ENCODE measurements around the gene ATP1B4. TPM values are rescaled to one million over a fixed set of nuclear protein-coding genes. Genes with fewer than 3 reads are reported as not detected.

Gene ATP1B4
- total RNA-seq, 5 donors from 2014 or later (not counting 1 experiment from before 2014, with no cell fraction given), result not detected

- ATAC-seq (replicated peaks in 1 of 4) (no peak), DNase-seq (no peak)
- H3K4me3 Mint-ChIP-seq, result no peak overlapping the region
- WGBS (ENCODE audit: insufficient coverage), result no CpG with 5 or more reads among the region's 6 CpGs
- no peaks in the 10 kb centered on the region for H3K36me3 Mint-ChIP-seq
- ChIA-PET POLR2A (interaction anchor here in 1 of 2 donors (0.6 kb wide), 1 partner anchor 234 kb away, joined by 4 read pairs; no protein-coding TSS in a partner anchor), CTCF (interaction anchor here (0.7 to 2.8 kb wide), 5 partner anchors 46 to 297 kb away, joined by 4 to 16 read pairs (median 5); no protein-coding TSS in a partner anchor)
- no peak overlapping the region for H3K27ac ChIP-seq (ENCODE audit: low read length)
- no peaks in the 10 kb centered on the region for H3K36me3 ChIP-seq (ENCODE audit: control insufficient read depth in 2 of 2, extremely low read depth in 1 of 2, insufficient read depth in 1 of 2, low read length in 1 of 2)
- no peak overlapping the region for H3K4me3 ChIP-seq (ENCODE audit: control insufficient read depth in 1 of 2, extremely low read depth in 1 of 2, low read length in 1 of 2)
- peaks cover 4 to 14% of the 10 kb centered on the region in 2 donors for H3K27me3 Mint-ChIP-seq
- H3K9me3 ChIP-seq, result no peaks in the 10 kb centered on the region
- H3K27me3 ChIP-seq (replicated peaks in 1 of 2; ENCODE audit: control insufficient read depth in 2 of 2, extremely low read depth in 1 of 2, insufficient read depth in 2 of 2, low read length in 1 of 2), result no peaks in the 10 kb centered on the region
- H3K9me3 Mint-ChIP-seq, result no peaks in the 10 kb centered on the region
- H3K4me1 Mint-ChIP-seq, result peaks cover 6 to 8% (median 8%) of the 10 kb centered on the region in 3 donors
- H3K27ac Mint-ChIP-seq, result no peak overlapping the region
- no peaks in the 10 kb centered on the region for H3K4me1 ChIP-seq (ENCODE audit: control insufficient read depth in 1 of 2, extremely low read depth in 1 of 2, insufficient read depth in 2 of 2, low read length in 2 of 2)
These were observed 18.2 kb downstream of the ATP1B4 start for GRCh38 chrX:120379937-120380681.

- no peaks in the 10 kb centered on the region for H3K4me1 ChIP-seq (ENCODE audit: control insufficient read depth in 1 of 2, extremely low read depth in 1 of 2, insufficient read depth in 2 of 2, low read length in 2 of 2)
- Mint-ChIP-seq H3K36me3 (no peaks in the 10 kb centered on the region), H3K4me3 (no peak overlapping the region), H3K4me1 (peaks cover 6 to 8% (median 8%) of the 10 kb centered on the region in 3 donors), H3K27me3 (peaks cover 4 to 14% of the 10 kb centered on the region in 2 donors), H3K27ac (no peak overlapping the region), H3K9me3 (no peaks in the 10 kb centered on the region)
- ChIA-PET POLR2A (no interaction called here), CTCF (interaction anchor here (0.6 to 2.8 kb wide), 7 partner anchors 45 to 599 kb away, joined by 3 to 16 read pairs (median 4); no protein-coding TSS in a partner anchor)
- DNase-seq (peak in 27 of 35 experiments; percentile 0 to 64 (median 11)), ATAC-seq (replicated peaks in 1 of 4) (peak in 3 of 4 experiments; percentile 72 to 82 (median 73))
- H3K27me3 ChIP-seq (replicated peaks in 1 of 2; ENCODE audit: control insufficient read depth in 2 of 2, extremely low read depth in 1 of 2, insufficient read depth in 2 of 2, low read length in 1 of 2), result no peaks in the 10 kb centered on the region
- no peaks in the 10 kb centered on the region for H3K9me3 ChIP-seq
- no peak overlapping the region for H3K4me3 ChIP-seq (ENCODE audit: control insufficient read depth in 1 of 2, extremely low read depth in 1 of 2, low read length in 1 of 2)
- 0% methylated on average over 1 of the region's 3 CpGs for WGBS (ENCODE audit: insufficient coverage)
- H3K27ac ChIP-seq (ENCODE audit: low read length), result no peak overlapping the region
- H3K36me3 ChIP-seq (ENCODE audit: control insufficient read depth in 2 of 2, extremely low read depth in 1 of 2, insufficient read depth in 1 of 2, low read length in 1 of 2), result no peaks in the 10 kb centered on the region
These were observed 18.8 kb downstream of the ATP1B4 start for GRCh38 chrX:120380699-120381098.

GRCh38 chrX:120401301-120401700, 39.4 kb downstream of the ATP1B4 start:
- Histone ChIP-seq H3K4me3 (ENCODE audit: control insufficient read depth in 1 of 2, extremely low read depth in 1 of 2, low read length in 1 of 2) (no peak overlapping the region), H3K36me3 (ENCODE audit: control insufficient read depth in 2 of 2, extremely low read depth in 1 of 2, insufficient read depth in 1 of 2, low read length in 1 of 2) (no peaks in the 10 kb centered on the region), H3K4me1 (ENCODE audit: control insufficient read depth in 1 of 2, extremely low read depth in 1 of 2, insufficient read depth in 2 of 2, low read length in 2 of 2) (no peaks in the 10 kb centered on the region), H3K27me3 (replicated peaks in 1 of 2; ENCODE audit: control insufficient read depth in 2 of 2, extremely low read depth in 1 of 2, insufficient read depth in 2 of 2, low read length in 1 of 2) (no peaks in the 10 kb centered on the region), H3K27ac (ENCODE audit: low read length) (no peak overlapping the region), H3K9me3 (no peaks in the 10 kb centered on the region)
- Mint-ChIP-seq H3K27me3 (peaks cover 0 to 6% of the 10 kb centered on the region in 2 donors), H3K27ac (no peak overlapping the region), H3K4me3 (no peak overlapping the region), H3K4me1 (no peaks in the 10 kb centered on the region), H3K9me3 (no peaks in the 10 kb centered on the region), H3K36me3 (no peaks in the 10 kb centered on the region)
- CTCF ChIA-PET, result no interaction called here
- DNase-seq (no peak), ATAC-seq (replicated peaks in 1 of 4) (no peak)
- POLR2A ChIA-PET, result no interaction called here

- Mint-ChIP-seq H3K4me3 (no peak overlapping the region), H3K36me3 (no peaks in the 10 kb centered on the region), H3K9me3 (no peaks in the 10 kb centered on the region), H3K27me3 (peaks cover 0 to 7% of the 10 kb centered on the region in 2 donors), H3K4me1 (no peaks in the 10 kb centered on the region), H3K27ac (no peak overlapping the region)
- Histone ChIP-seq H3K27ac (ENCODE audit: low read length) (no peak overlapping the region), H3K9me3 (no peaks in the 10 kb centered on the region), H3K4me1 (ENCODE audit: control insufficient read depth in 1 of 2, extremely low read depth in 1 of 2, insufficient read depth in 2 of 2, low read length in 2 of 2) (no peaks in the 10 kb centered on the region), H3K36me3 (ENCODE audit: control insufficient read depth in 2 of 2, extremely low read depth in 1 of 2, insufficient read depth in 1 of 2, low read length in 1 of 2) (no peaks in the 10 kb centered on the region), H3K27me3 (replicated peaks in 1 of 2; ENCODE audit: control insufficient read depth in 2 of 2, extremely low read depth in 1 of 2, insufficient read depth in 2 of 2, low read length in 1 of 2) (no peaks in the 10 kb centered on the region), H3K4me3 (ENCODE audit: control insufficient read depth in 1 of 2, extremely low read depth in 1 of 2, low read length in 1 of 2) (no peak overlapping the region)
- 100% methylated on average over 1 of the region's 2 CpGs for WGBS (ENCODE audit: insufficient coverage)
- ChIA-PET CTCF (no interaction called here), POLR2A (no interaction called here)
- ATAC-seq (replicated peaks in 1 of 4) (no peak), DNase-seq (no peak)
These were observed 40.5 kb downstream of the ATP1B4 start for GRCh38 chrX:120402369-120402768.

GRCh38 chrX:120406638-120407037, 44.7 kb downstream of the ATP1B4 start:
- CTCF ChIA-PET, result no interaction called here
- H3K4me3 Mint-ChIP-seq, result no peak overlapping the region
- peaks cover 0 to 4% (median 3%) of the 10 kb centered on the region in 3 donors for H3K9me3 Mint-ChIP-seq
- POLR2A ChIA-PET, result interaction anchor here in 1 of 2 donors (0.6 kb wide), 1 partner anchor 89 kb away, joined by 3 read pairs; no protein-coding TSS in a partner anchor
- DNase-seq (no peak), ATAC-seq (replicated peaks in 1 of 4) (no peak)
- H3K4me1 Mint-ChIP-seq, result no peaks in the 10 kb centered on the region
- no peaks in the 10 kb centered on the region for H3K27me3 ChIP-seq (replicated peaks in 1 of 2; ENCODE audit: control insufficient read depth in 2 of 2, extremely low read depth in 1 of 2, insufficient read depth in 2 of 2, low read length in 1 of 2)
- H3K9me3 ChIP-seq, result no peaks in the 10 kb centered on the region
- no peak overlapping the region for H3K27ac ChIP-seq (ENCODE audit: low read length)
- no CpG with 5 or more reads among the region's 5 CpGs for WGBS (ENCODE audit: insufficient coverage)
- H3K27ac Mint-ChIP-seq, result no peak overlapping the region
- H3K27me3 Mint-ChIP-seq, result peaks cover 3 to 20% of the 10 kb centered on the region in 2 donors
- H3K4me3 ChIP-seq (ENCODE audit: control insufficient read depth in 1 of 2, extremely low read depth in 1 of 2, low read length in 1 of 2), result no peak overlapping the region
- no peaks in the 10 kb centered on the region for H3K36me3 ChIP-seq (ENCODE audit: control insufficient read depth in 2 of 2, extremely low read depth in 1 of 2, insufficient read depth in 1 of 2, low read length in 1 of 2)
- H3K4me1 ChIP-seq (ENCODE audit: control insufficient read depth in 1 of 2, extremely low read depth in 1 of 2, insufficient read depth in 2 of 2, low read length in 2 of 2), result no peaks in the 10 kb centered on the region
- H3K36me3 Mint-ChIP-seq, result no peaks in the 10 kb centered on the region

- no peaks in the 10 kb centered on the region for H3K36me3 ChIP-seq (ENCODE audit: control insufficient read depth in 2 of 2, extremely low read depth in 1 of 2, insufficient read depth in 1 of 2, low read length in 1 of 2)
- Mint-ChIP-seq H3K4me1 (no peaks in the 10 kb centered on the region), H3K9me3 (peaks cover 0 to 4% (median 3%) of the 10 kb centered on the region in 3 donors), H3K27me3 (peaks cover 3 to 20% of the 10 kb centered on the region in 2 donors), H3K27ac (no peak overlapping the region), H3K36me3 (no peaks in the 10 kb centered on the region), H3K4me3 (no peak overlapping the region)
- no peaks in the 10 kb centered on the region for H3K4me1 ChIP-seq (ENCODE audit: control insufficient read depth in 1 of 2, extremely low read depth in 1 of 2, insufficient read depth in 2 of 2, low read length in 2 of 2)
- no peak for ATAC-seq (replicated peaks in 1 of 4)
- no peak overlapping the region for H3K4me3 ChIP-seq (ENCODE audit: control insufficient read depth in 1 of 2, extremely low read depth in 1 of 2, low read length in 1 of 2)
- ChIA-PET CTCF (no interaction called here), POLR2A (no interaction called here)
- no peaks in the 10 kb centered on the region for H3K9me3 ChIP-seq
- no CpG with 5 or more reads among the region's 1 CpG for WGBS (ENCODE audit: insufficient coverage)
- DNase-seq, result no peak
- no peak overlapping the region for H3K27ac ChIP-seq (ENCODE audit: low read length)
- H3K27me3 ChIP-seq (replicated peaks in 1 of 2; ENCODE audit: control insufficient read depth in 2 of 2, extremely low read depth in 1 of 2, insufficient read depth in 2 of 2, low read length in 1 of 2), result no peaks in the 10 kb centered on the region
These were observed 46.3 kb downstream of the ATP1B4 start for GRCh38 chrX:120408168-120408567.
